Brain microvascular endothelial cell (primary cell): ENCODE measurements around the gene PLEKHO2.
A peak's percentile ranks its signal among the peaks of the same experiment; 100 is the strongest.

Experiments
- DNase-seq: peaks from one replicate; pipeline ENCODE4 v3.0.0-alpha.2; 2020
- H3K27ac ChIP-seq: fragments of 250-450 bp; sonication (Bioruptor Pico); 2 replicates; pipeline ENCODE4 v1.5.1; 2020; ENCODE audit warnings: mild to moderate bottlenecking, moderate library complexity
- H3K27me3 ChIP-seq: fragments of 250-450 bp; sonication (Bioruptor Pico); replicated peaks from 2 replicates; pipeline ENCODE4 v1.5.1; 2020; ENCODE audit warnings: mild to moderate bottlenecking
- H3K36me3 ChIP-seq: fragments of 250-450 bp; sonication (Bioruptor Pico); replicated peaks from 2 replicates; pipeline ENCODE4 v1.5.1; 2020; ENCODE audit warnings: mild to moderate bottlenecking
- H3K4me3 ChIP-seq: 2 replicates; pipeline ENCODE4 v1.5.1; 2011; ENCODE audit warnings: low read depth, mild to moderate bottlenecking, control low read depth, low read length, moderate library complexity
- in situ Hi-C: cut with HindIII; loops from 2 replicates; pipeline ENCODE4 v1.10.0; 2017; ENCODE audit warnings: low sequenced_read_pairs, low pct_ligation_motif_present
- TF ChIP-seq, protein P1 (sequence below): IDR thresholded peaks from 2 replicates; pipeline ENCODE4 v1.5.1; 2011; ENCODE audit warnings: low read depth, mild to moderate bottlenecking, moderate library complexity, low read length, control low read depth, inconsistent platforms; ENCODE audit errors: missing control alignments

Gene PLEKHO2

DNA sequence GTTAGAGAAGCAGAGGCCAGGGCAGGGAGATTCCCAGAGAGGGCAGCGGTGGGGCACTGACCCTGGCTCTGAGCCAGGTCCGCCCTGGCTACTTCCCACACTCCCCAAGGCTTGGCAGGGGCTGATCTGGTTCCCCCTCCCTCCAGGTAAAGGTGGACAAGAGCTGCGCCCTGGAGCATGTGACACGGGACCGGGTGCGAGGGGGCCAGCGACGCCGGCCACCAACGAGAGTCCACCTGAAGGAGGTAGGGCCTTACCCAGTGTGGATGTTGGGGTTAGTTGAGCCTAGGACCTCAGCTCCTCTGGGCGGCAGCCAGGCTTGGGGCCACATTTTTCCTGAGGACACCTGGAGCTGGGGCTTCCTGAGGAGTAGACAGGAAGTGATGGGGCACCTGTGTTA lies 19.6 kb downstream of the PLEKHO2 start:
- in situ Hi-C loops: no loop called here
- peaks cover 39% of the 10 kb centered on the region for H3K36me3 ChIP-seq
- H3K27ac ChIP-seq: no peak overlapping the region
- H3K27me3 ChIP-seq: no peaks in the 10 kb centered on the region
- H3K4me3 ChIP-seq: no peak overlapping the region
- no peak for DNase-seq
- TF ChIP-seq, protein P1, sequence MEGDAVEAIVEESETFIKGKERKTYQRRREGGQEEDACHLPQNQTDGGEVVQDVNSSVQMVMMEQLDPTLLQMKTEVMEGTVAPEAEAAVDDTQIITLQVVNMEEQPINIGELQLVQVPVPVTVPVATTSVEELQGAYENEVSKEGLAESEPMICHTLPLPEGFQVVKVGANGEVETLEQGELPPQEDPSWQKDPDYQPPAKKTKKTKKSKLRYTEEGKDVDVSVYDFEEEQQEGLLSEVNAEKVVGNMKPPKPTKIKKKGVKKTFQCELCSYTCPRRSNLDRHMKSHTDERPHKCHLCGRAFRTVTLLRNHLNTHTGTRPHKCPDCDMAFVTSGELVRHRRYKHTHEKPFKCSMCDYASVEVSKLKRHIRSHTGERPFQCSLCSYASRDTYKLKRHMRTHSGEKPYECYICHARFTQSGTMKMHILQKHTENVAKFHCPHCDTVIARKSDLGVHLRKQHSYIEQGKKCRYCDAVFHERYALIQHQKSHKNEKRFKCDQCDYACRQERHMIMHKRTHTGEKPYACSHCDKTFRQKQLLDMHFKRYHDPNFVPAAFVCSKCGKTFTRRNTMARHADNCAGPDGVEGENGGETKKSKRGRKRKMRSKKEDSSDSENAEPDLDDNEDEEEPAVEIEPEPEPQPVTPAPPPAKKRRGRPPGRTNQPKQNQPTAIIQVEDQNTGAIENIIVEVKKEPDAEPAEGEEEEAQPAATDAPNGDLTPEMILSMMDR: no peak

DNA sequence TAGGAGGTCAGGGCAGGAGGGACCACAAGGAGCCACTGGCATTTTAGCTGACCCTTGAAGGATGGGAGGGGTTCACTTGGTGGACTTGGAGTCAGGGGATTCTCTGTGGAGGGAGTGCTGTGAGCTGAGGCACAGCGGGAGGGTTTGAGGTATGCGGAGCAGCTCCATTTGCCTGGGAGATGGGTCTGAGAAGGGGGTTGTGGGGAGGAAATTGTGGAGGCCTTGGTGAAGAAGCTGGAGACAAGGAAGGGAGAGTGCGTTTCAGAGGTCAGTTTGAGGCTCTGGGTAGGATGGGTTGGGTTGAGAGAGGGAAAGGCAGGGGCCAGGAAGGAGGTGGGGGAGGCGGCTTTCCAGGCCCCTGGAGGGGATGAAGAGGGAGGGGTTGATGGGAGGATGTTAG lies 20.2 kb downstream of the PLEKHO2 start:
- H3K27ac ChIP-seq: no peak overlapping the region
- in situ Hi-C loops: no loop called here
- peaks cover 40% of the 10 kb centered on the region for H3K36me3 ChIP-seq
- TF ChIP-seq, protein P1: no peak
- no peak for DNase-seq
- no peaks in the 10 kb centered on the region for H3K27me3 ChIP-seq
- H3K4me3 ChIP-seq: no peak overlapping the region

GRCh38 chr15:64862408-64862807 lies 20.7 kb downstream of the PLEKHO2 start:
- TF ChIP-seq, protein P1: no peak
- in situ Hi-C loops: no loop called here
- Histone ChIP-seq H3K27ac (no peak overlapping the region), H3K4me3 (no peak overlapping the region), H3K27me3 (no peaks in the 10 kb centered on the region), H3K36me3 (peaks cover 43% of the 10 kb centered on the region)
- no peak for DNase-seq

DNA sequence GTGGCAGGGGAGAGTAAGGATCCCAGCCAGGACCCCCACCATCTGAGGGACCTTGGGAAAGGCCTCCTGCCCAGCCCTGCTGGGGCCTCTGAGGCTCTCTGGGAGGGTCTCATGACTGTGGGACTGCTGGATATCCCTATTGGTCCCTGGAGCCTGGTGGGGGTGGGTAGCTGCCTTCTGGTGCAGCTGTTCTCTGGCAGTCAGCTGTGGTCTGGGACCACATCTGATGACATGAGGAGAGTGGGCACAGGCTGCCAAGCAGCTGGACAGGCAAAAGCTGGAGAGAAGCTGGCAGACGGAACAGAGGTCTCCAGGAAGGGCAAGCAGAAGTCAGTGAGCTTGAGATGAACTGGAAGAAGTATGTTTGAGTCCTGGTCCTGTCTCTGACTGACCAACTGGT lies 22.4 kb downstream of the PLEKHO2 start:
- Histone ChIP-seq H3K27ac (no peak overlapping the region), H3K4me3 (no peak overlapping the region), H3K27me3 (no peaks in the 10 kb centered on the region), H3K36me3 (peaks cover 46% of the 10 kb centered on the region)
- in situ Hi-C loops: no loop called here
- TF ChIP-seq, protein P1: no peak
- DNase-seq: no peak

DNA sequence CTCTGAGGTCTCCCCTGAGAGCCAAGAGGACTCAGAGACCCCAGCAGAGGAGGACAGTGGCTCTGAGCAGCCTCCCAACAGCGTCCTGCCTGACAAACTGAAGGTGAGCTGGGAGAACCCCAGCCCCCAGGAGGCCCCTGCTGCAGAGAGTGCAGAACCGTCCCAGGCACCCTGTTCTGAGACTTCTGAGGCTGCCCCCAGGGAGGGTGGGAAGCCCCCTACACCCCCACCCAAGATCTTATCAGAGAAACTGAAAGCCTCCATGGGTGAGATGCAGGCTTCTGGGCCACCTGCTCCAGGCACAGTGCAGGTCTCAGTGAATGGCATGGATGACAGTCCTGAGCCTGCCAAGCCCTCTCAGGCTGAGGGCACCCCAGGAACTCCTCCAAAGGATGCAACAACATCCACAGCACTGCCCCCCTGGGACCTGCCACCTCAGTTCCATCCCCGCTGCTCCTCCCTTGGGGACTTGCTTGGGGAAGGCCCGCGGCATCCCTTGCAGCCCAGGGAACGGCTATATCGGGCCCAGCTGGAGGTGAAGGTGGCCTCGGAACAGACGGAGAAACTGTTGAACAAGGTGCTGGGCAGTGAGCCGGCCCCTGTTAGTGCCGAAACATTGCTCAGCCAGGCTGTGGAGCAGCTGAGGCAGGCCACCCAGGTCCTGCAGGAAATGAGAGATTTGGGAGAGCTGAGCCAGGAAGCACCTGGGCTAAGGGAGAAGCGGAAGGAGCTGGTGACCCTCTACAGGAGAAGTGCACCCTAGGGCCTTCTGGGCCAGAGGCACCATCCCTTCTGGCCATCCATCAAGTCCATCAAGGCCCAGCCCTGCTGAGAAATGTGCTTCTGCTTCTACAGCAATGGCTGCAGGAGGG lies 23.6 kb downstream of the PLEKHO2 start:
- in situ Hi-C loops: no loop called here
- H3K27ac ChIP-seq: peak overlapping the region; percentile 61
- TF ChIP-seq, protein P1: no peak

More for the DNA sequence above, 23.6 kb downstream of the PLEKHO2 start:
- no peak for DNase-seq
- Histone ChIP-seq H3K4me3 (no peak overlapping the region), H3K36me3 (peaks cover 37% of the 10 kb centered on the region), H3K27me3 (no peaks in the 10 kb centered on the region)
